HG03521 (cell line): ENCODE data around the gene DOK4.
"Not testable (repeated sequence)": the region's sequence is repeated elsewhere in the genome, so short reads cannot be mapped to it uniquely, and the experiment has no call there.

Experiments
- ATAC-seq: cut with Tn5 transposase; IDR thresholded peaks from one replicate; pipeline ENCODE4 v1.9.1; 2021; ENCODE audit warnings: mild to moderate bottlenecking, moderate library complexity; ENCODE audit not compliant: unreplicated experiment

Gene DOK4

GRCh38 chr16:57502048-57502775 lies 15.9 kb upstream of the DOK4 start:
- no peak for ATAC-seq

GRCh38 chr16:57501492-57501891 lies 15.2 kb upstream of the DOK4 start:
- ATAC-seq, result no peak

GRCh38 chr16:57500578-57501111 lies 14.4 kb upstream of the DOK4 start:
- no peak for ATAC-seq

- not testable (repeated sequence) for ATAC-seq
These were observed 13.6 kb upstream of the DOK4 start for GRCh38 chr16:57499941-57500340.

- ATAC-seq, result no peak
These were observed 11.7 kb upstream of the DOK4 start for GRCh38 chr16:57498031-57498430.

GRCh38 chr16:57497121-57497520 lies 10.8 kb upstream of the DOK4 start:
- ATAC-seq, result no peak

- no peak for ATAC-seq
These were observed 7.5 kb upstream of the DOK4 start for GRCh38 chr16:57493767-57494166.

GRCh38 chr16:57489229-57489628 lies 2.9 kb upstream of the DOK4 start:
- no peak for ATAC-seq

GRCh38 chr16:57486858-57487834 lies 853 bp upstream of the DOK4 start:
- no peak for ATAC-seq

GRCh38 chr16:57485091-57485915 lies 990 bp downstream of the DOK4 start:
- ATAC-seq, result no peak

- no peak for ATAC-seq
These were observed 1.7 kb downstream of the DOK4 start for GRCh38 chr16:57484515-57485005.

- no peak for ATAC-seq
These were observed 2.4 kb downstream of the DOK4 start for GRCh38 chr16:57483725-57484514.

GRCh38 chr16:57482845-57483545 lies 3.3 kb downstream of the DOK4 start:
- ATAC-seq, result no peak

- ATAC-seq, result no peak
These were observed 4.9 kb downstream of the DOK4 start for GRCh38 chr16:57481421-57481820.

- ATAC-seq, result no peak
These were observed 5.5 kb downstream of the DOK4 start for GRCh38 chr16:57480754-57481230.

- no peak for ATAC-seq
These were observed 6.1 kb downstream of the DOK4 start for GRCh38 chr16:57479976-57480753.

- ATAC-seq, result no peak
These were observed 6.9 kb downstream of the DOK4 start for GRCh38 chr16:57479205-57479975.
